Superior temporal gyrus (tissue), 1 donor: ENCODE measurements around the gene SCN5A.

ENCODE experiments used
- DNase-seq: peaks from one replicate; pipeline ENCODE4 v3.0.0-alpha.2; 2016; ENCODE audit errors: extremely low spot score

SCN5A gene

DNA sequence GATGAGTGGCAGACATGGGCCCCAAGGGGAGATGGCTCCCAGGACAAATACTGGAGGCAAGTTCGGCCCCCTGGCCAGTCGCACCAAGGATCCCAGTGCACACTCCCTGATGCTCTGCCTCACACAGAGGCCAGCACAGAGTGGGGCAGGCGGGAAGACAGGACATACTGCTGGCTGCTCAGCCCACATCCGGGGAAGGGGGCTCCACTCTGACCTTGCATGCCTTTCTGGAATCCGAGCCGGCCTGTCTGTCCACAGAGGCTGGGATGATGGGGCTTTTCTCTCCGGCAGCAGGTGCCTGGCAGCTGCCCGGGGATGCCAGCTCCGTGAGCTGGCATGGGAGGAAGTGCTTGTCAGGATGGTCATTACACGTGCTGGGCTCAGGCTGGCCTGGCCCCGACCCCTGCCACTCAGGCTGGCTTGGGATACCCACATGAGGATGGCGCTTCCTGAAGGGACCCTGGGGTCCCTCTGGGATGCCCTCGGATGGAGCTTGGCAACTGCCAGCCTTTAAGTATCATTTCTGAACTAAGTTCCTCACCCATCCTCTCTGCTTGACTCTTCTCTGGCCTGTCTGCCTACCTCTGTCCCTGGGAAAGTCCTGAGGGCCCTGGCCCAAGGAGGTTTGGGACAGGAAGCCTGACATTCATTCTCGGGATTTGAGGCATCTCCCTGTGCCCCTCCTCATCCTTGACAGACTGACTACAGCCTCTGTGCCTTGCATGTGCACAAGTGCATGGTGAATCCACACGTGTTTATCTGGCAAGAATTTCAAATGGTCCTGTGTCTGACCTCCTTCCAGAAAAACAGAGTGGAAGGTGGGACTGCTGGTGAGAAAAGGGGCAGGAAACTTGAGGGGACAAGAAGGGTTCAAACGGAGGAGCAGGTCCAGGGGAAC lies 106.8 kb downstream of the SCN5A start:
- DNase-seq = no peak

DNA sequence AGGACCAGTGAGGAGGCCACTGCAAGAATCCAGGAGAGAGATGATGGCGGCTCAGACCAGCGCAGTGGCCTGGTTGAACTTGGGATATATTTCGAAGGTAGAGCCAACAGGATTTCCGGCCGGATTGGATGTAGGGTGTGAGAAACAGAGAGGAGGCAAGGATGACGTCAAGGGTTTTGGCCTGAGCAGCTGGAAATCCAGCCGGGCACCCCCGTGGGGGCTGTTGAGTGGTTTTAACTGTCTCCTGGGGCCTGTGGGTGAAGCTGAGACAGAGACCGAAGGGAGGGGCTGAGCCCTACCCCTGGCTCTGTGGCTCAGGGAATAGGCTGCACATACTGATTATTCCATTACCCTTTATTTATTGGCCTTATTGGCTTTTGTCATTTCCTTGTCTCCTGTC lies 107.7 kb downstream of the SCN5A start:
- DNase-seq = no peak

DNA sequence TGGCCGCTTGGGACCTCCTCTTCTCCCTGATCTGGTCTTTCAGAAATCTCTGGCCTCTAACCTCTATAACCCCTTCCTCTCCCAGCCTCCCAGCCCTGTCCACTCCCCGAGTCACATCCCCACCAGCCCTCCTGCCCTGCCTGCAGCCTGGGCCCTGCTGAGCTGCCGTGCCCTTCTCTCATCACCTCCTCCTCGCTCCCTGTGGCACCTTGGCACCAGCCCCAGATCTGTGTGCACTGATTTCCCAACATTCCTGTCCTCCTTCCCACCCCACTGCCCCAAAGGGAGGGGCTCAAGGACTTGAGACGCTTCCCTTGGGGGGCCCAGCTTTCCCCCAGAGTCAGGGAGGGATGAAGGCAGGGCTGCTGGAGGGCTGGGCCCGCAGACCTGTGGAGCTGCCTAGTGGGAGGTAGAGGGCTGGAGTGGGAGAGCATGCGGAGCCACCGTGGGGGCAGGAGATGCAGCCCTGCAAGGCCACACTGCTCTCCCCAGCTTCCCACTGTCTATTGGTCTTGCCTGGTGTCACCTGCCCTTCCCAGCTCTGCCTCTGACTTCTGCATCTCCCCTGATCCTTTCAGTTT lies 110.6 kb downstream of the SCN5A start:
- DNase-seq = no peak

DNA sequence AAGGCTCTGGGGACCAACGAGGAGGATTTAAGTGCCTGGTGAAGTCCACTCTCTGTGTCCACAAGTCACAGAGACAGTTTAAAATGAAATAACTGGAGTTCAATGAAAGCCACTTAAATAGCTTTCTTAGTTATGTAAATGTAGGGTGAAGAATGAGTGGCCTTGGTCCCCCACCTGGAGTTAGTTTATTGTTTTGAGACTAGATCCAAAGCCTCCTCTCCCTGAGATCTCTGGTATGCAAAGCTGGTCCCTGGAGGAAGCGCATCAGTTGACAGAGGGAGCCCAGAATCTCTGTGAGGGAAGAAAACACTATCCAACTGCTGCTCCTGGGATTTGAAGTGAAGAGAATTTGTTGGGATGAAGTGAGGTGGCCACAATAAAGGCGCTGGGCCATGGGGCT lies 112.8 kb downstream of the SCN5A start:
- DNase-seq = no peak

DNA sequence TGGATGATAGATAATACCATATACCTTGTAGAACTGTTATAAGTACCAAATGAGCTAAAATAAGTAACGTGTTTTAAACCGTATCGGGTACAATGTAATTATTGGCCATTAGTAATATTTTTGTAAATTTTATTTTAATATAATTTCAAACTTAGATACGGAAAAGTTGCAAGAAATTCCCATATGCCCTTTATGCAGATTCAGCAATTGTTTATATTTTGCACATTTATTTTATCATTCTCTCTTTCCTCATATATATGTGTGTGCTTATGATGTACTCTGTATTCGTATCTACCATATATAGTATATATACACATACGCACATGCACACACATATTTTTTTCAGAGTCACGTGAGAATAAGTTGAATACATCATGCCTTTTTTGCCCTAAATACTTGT lies 114.9 kb downstream of the SCN5A start:
- no peak for DNase-seq

DNA sequence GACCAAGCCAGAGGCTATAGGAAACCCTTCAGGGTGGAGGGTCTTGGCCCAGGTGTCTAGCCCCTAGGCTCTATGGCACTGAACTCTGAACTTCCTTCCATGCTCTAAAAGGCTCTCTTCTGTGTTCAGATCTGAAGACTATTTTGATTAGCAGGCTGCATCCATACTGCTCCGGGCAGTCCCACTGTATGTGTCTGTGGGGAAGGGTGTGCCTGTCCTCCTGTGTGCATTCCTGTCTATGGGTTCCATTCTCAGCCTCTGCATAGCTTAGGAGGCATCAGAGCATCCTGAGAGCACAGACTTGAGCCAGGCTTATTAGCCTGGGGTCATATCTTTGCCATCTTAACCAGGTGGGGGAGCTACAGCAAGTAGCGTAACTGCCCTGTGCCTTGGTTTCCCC lies 115.3 kb downstream of the SCN5A start:
- DNase-seq = no peak

DNA sequence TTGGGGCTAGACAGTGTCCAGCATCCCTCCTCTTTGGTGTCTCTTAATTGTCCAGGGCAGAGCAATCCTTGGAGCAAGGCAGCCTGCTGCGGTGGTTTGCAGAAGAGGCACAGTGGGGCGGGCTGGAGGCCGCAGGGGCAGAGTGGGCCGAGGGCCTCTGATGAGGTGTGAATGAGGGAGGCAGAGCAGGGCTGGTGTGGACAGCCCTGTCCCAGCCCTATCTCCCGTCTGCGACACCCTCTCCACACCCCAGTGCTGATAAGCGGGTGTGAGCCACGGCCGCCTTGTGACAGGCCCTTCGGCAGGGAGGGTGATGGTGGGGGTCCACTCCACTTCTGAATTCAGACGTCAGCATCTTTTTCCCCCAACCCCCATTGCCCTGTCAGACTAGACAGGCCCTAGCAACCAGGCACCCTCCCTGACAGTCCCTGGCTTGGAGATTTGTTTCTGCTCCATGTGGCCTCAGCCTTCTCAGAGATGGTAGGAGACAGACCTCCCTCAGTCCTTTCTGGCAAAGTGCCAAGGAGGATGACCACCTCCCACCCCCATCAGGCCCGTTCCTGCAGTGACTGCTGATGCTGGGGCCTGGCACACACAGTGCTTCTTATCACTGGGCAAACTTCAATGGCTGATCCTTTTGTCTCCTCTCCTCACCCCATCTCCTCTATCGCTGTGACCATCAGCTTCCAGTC lies 116.1 kb downstream of the SCN5A start:
- no peak for DNase-seq

DNA sequence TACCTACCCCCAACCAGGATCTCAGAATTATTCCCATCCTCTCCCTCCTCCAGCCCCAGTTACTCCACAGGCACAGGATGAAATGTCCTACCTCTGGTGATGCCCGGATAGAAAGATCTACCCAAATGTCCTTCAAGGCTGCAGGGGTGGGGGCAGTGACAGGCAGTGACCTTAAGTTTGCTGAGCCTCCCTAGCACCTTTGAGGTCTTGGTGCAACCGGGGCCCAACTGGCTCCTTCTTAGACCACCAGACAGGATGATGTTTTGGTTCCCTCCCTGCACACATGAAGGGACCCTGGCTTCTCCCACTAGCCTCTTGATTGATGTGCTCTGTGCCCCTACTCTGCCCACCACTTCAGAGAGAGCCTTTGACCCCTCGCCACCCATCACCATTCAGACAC lies 117.0 kb downstream of the SCN5A start:
- DNase-seq = no peak

DNA sequence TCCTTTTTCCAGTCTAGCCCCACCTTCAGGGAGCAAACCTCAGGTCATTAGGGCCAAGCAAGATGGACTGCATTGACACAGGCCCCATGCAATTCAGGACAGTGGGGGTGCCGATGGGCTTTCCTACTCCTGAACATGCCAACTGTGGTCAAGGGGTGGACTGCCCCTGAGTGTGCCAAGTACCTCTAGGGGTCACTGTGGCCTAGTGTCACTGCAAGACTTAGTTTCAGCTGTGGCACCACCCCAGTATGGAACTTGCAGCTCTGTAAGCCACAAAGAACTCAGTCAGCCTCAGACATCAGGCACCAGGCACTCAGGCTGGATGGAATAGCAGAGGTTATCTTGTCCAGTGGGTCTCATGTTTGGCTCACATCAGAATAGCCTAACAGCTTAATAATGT lies 121.0 kb downstream of the SCN5A start:
- no peak for DNase-seq

DNA sequence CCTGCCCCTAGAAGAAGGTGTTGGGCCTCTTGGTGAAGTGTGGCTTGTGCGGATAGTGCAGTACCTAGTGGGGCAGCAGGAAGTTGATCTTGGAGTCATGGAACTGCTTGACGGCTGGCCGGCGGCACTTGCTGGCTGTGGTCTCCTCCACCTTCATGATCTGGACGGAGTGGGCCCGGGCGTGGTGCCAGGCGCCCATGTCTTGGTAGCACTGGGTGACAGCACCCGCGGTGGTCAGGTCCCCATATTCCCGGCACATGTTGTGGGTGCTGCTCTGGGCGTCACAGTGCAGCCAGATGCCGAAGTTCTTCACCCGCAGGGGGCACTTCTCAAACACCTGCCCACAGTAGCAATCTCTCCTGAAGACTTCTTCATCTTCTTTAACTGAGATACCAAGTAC lies 122.7 kb downstream of the SCN5A start:
- no peak for DNase-seq

DNA sequence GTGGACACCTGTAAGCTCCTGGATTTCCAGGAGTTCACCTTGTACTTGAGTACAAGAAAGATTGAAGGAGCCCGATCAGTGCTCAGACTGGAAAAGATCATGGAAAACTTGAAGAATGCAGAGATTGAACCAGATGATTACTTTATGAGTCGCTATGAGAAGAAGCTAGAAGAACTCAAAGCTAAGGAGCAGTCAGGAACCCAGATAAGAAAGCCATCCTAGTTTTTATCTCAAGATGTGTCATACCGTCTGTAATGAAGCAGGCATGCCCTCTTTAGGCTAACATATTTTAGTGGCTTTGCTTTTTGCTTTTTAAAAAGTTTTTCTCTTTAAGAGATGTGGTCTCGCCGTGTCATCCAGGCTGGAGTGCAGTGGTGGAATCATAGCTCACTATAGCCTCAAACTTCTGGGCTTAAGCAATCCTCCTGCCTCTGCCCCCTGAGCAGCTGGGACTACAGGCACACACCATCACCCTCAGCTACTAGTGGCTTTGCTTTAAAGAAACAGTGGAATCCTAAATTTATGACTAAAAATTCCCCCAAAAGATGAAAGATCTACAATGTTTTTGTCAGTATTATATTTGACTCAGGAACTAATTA lies 125.2 kb downstream of the SCN5A start:
- DNase-seq = no peak

DNA sequence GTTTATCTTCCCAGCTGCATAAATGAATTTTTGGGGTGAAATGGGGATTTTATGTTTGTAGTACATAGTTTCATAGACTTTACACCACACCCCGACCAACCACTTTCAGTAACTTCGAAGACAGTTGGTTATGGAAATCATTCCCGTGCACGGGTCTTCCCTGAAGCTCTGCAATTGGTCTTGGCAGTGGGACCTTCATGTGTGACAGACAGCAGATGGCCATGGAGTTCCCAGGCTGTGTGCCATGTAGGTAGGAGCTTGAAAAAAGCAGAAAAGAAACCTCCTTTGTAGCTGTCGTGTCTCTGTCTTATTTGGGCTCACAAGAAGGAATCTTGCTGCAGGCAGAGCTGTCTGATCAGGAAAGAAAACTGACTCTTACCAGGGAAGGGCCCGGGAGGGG lies 127.5 kb downstream of the SCN5A start:
- peak; percentile 15 for DNase-seq

DNA sequence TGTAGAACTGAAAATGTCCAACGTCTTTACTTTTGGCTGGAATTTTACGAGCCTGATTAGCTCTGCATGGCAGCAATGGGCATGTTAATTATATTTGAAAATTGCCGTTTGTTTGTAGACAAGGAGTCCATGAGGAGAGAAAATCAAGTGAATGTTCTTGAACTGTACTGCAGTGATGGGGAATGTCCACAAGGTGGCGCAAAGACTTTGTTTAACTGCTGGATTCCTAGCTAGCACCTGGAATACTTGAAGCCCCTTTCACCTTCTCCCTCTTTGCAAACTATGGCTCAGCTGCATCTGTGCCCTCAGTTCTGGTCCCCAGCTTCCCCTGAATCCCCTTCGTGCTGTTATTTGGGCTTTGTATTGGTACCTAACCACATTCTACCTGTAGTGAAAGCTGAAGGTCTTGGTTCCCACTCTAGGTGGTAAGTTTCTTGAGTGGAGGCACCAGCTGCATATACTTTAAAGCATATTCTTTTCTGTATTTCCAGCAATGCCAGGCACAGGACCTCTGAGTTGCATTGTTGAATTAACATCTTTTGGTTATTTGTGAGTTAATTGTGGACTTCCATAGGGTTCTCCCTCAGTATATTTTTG lies 128.0 kb downstream of the SCN5A start:
- peak; percentile 95 for DNase-seq

DNA sequence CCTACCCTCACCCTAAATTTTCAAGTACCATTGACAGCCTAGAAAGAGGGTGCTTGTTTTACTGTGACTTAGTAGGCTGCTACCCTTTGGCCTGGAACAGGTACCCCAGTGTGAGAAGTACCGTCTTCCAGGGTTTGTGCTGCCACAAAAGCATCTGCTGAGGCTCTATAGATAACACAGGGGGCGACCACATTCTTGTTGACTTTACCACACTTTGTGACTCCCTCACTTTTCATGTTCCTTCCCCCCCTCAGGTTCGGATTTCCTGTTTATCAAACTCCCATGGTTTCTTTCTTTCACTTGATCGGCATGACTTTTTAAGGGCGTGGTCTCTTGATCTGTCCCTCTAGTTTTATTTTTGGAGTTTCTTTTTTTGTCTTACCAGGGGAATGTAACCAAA lies 129.8 kb downstream of the SCN5A start:
- no peak for DNase-seq

DNA sequence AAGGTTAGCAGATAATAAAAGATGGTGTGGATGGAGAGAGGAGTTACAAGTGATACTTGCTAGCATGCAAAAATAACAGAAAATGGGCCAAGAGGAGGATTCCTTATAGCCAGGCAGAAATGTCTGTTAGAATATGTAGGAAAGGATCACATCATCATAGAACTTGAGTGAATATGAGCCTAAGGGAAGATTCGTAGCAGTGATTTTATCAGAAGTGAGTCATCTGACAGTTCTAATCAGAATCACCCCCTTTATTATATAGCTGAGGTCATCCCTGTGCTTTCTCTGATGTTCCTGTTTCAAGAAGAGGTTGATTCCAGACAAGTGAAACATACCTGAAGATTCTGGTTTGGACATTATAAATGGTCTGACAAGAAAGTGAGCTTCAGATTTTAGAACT lies 130.5 kb downstream of the SCN5A start:
- DNase-seq = no peak

DNA sequence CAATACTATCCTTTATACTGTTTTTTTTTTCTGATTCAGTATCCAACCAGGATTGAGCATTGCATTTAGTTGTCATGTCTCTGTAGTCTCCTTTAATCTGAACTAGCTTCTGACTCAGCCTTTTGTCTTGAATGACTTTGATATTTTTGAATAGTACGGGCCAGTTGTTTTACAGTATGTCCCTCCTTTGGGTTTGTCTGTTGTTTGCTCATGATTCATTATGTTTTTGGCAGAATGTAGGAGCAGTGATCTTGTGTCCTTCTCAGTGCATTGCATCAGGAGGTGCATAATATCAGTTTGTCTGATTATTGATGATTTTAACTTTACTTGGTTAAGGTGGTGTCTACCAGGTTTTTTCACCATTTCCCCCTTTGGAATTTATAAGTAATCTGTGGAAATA lies 132.8 kb downstream of the SCN5A start:
- DNase-seq = no peak

DNA sequence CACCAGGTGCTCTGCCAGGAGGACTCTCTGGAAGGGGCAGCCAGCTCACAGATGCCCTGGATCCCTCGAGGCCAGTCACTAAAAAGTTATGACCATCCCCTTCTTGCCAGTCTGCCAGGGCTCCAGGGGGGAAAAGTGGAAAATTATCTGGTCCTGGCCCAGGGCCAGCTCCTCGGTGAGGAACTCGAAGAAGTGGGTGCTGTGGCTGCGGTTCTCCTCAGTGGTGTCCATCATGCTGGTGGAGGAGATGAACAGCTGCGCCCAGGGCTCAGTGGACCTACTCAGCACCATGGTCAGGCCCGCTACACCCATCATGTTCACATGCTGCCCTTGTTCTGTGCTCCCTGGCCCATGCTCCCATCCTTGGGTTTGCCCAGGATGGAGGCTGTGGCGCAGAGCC lies 134.1 kb downstream of the SCN5A start:
- DNase-seq = no peak

DNA sequence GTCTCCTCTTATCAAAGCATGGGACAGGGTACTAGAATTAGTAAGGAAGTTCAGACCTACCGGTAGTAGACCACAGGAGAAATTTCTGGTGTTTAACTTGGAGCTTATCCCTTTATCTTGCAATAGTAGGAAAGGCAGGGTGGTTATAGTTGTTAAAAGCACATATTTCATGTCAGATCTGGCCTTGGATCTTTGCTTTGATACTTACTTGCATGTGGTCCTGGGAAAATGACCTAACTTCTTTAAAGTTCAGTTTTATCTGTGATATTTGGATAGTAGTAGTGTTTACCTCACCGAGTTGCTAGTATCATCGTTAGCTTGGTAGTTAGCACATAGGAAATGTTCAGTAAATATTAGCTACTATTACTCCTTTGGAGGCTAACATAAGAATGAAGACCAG lies 137.9 kb downstream of the SCN5A start:
- no peak for DNase-seq

DNA sequence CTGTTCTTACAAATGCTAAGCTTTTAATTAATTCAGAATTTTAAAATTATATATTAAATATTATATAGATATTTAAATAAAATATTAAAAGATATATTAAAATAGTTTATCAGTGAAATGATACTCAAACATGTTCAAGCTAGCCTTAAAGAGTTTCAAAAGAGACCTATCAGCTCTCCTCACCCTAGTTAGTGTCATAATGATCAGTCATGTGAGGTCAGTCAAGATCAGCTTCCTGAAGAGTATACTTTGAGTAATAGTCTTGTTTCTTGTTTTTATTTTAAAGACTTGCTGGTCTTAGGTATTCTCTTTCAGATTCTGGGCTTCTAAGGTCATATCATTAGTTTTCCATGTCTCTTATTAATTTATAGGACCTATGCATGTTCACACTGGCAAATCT lies 138.9 kb downstream of the SCN5A start:
- DNase-seq = no peak

DNA sequence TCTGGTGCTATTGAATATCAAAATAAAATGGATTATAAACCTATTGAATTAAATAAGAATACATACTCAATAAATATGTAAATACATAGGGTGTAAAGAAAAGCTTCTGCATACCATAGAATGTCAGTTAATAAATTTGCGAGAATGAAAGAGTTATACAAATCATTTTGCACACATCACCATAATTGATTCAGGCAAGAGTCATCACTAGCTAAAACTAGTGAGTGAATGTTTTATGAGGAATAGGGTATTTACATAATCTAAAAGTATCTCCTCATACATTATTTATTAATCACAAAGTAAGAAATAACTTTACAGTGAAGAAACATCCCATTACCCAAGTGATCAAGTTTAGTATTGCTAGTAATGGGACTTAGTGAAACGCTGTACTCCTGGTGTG lies 139.8 kb downstream of the SCN5A start:
- no peak for DNase-seq

DNA sequence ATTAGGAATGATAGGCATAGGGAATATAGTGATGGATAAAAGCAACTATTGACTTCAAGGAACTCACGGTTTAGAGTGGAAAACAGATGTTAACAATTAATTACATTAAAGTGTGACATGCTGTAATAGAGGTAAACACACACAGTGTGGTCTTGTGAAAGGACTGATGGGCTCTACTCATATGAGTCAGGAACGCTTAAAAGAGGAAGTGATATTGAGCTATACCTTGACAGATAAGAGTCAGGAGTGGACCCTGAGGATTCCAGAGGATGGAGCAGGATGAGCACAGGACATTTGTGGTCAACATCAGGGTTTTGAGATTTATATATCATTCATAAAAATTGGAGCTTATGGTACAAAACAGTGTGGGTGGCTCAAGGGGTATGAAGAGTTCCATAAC lies 142.4 kb downstream of the SCN5A start:
- no peak for DNase-seq
